GM23248 (cell line): ENCODE results near the gene HIVEP3.

ENCODE experiments used
- EZH2 ChIP-seq: fragments of 200-600 bp; sonication (generic); IDR thresholded peaks from 2 replicates; pipeline ENCODE4 v1.6.1; 2018; ENCODE audit warnings: antibody characterized with exemption, mild to moderate bottlenecking; ENCODE audit not compliant: insufficient read depth, poor library complexity, severe bottlenecking
- EZH2phosphoT487 ChIP-seq: fragments of 200-600 bp; sonication (generic); IDR thresholded peaks from 2 replicates; pipeline ENCODE4 v1.6.1; 2018; ENCODE audit warnings: antibody characterized with exemption, moderate library complexity, mild to moderate bottlenecking, low read depth; ENCODE audit not compliant: insufficient read depth

DNA sequence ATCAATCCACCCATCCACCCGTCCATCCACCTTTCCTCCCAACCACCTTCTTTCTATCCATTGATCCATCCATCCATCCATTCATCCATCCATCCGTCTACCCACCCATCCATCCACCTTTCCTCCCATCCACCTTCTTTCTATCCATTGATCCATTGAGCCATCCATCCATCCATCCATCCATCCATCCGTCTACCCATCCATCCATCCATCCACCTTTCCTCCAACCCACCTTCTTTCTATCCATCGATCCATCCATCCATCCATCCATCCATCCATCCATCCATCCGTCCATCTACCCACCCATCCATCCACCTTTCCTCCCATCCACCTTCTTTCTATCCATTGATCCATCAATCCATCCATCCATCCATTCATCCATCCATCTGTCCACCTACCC is 429.2 kb downstream of the HIVEP3 start:
- TF ChIP-seq EZH2phosphoT487 (no peak), EZH2 (no peak)
